ENCODE results near the gene GIMAP2. TPM values are rescaled to one million over a fixed set of nuclear protein-coding genes. Genes with fewer than 3 reads are reported as not detected.
A peak's percentile ranks its signal among the peaks of the same experiment; 100 is the strongest.

Gene GIMAP2
- total RNA-seq (ENCODE audit: low replicate concordance), result not detected in 2 replicates

DNA sequence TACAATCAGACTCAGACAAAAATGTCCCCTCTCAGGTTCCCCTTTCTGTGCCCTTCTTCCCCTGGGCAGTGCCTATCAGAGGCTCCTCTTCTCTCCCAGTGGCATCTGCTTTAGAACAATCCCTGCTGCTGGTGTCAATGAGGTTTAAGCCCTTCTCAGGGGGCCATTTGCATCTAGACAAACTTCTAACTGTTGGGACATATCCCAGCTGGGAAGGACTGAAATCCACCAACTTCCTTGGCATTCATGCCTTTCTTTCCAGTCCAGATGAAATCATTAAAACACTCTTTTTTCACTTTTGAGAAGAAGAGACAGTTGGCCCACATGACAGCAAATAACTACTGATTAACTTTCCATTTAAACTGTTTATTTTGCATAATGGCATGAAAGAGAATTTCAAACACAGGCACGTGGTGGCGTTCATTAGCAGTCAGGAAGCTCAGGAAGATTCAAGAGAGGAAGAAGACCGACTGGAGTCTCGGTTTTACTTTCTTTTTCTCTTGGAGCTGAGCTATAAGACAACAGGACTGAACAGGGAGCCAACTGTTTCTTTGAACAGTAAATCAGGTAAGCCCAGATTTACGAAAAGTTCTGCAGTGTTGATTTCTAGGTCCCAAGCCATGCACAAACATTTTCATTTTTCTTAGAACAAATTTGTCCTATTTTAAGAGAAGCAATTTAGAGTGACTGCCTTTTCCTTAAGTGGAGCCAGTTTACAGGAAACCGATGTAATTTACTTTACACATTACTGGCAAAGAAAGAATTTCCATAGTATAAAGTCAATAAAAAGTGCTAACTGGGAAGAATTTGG, at the start of gene GIMAP2:
Gene GIMAP2, plus strand, starts transcription at position 488 of the 811 bp plus-strand sequence. CDS start 1,354 bp downstream, outside the sequence.
- no peak for DNase-seq (ENCODE audit: low spot score)
- H3K36me3 ChIP-seq, result no peaks in the 10 kb centered on the region
- peak within 1 kb of the TSS; percentile 92 for H2AFZ ChIP-seq (replicated peaks)
- H3K9me3 ChIP-seq (ENCODE audit: low read depth), result no peaks in the 10 kb centered on the region
- peaks cover 9% of the 10 kb centered on the region for H3K4me1 ChIP-seq
- H3K4me3 Mint-ChIP-seq, result no peak within 1 kb of the TSS
- no peaks in the 10 kb centered on the region for H3K4me1 Mint-ChIP-seq
- H3K9me3 Mint-ChIP-seq, result no peaks in the 10 kb centered on the region
- H3K79me2 ChIP-seq (ENCODE audit: low read depth), result no peaks in the 10 kb centered on the region
- H3K4me3 ChIP-seq, result no peak within 1 kb of the TSS
- no peaks in the 10 kb centered on the region for H3F3A ChIP-seq (ENCODE audit: low read depth)
- TF ChIP-seq EZH2phosphoT487 (IDR thresholded peaks at IDR 0.05) (no peak), EZH2 (IDR thresholded peaks at IDR 0.05) (no peak)
- TF ChIP-seq, protein P1, sequence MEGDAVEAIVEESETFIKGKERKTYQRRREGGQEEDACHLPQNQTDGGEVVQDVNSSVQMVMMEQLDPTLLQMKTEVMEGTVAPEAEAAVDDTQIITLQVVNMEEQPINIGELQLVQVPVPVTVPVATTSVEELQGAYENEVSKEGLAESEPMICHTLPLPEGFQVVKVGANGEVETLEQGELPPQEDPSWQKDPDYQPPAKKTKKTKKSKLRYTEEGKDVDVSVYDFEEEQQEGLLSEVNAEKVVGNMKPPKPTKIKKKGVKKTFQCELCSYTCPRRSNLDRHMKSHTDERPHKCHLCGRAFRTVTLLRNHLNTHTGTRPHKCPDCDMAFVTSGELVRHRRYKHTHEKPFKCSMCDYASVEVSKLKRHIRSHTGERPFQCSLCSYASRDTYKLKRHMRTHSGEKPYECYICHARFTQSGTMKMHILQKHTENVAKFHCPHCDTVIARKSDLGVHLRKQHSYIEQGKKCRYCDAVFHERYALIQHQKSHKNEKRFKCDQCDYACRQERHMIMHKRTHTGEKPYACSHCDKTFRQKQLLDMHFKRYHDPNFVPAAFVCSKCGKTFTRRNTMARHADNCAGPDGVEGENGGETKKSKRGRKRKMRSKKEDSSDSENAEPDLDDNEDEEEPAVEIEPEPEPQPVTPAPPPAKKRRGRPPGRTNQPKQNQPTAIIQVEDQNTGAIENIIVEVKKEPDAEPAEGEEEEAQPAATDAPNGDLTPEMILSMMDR (IDR thresholded peaks at IDR 0.05), result no peak
- no peak within 1 kb of the TSS for H3K9ac ChIP-seq
- H3K4me2 ChIP-seq, result peak within 1 kb of the TSS; percentile 45
- no peaks in the 10 kb centered on the region for H4K20me1 ChIP-seq (ENCODE audit: low read depth)
- no peak within 1 kb of the TSS for H3K27ac Mint-ChIP-seq
- peaks cover 4% of the 10 kb centered on the region for H3K27me3 ChIP-seq
- H3K27ac ChIP-seq, result no peak within 1 kb of the TSS
- no peaks in the 10 kb centered on the region for H3K36me3 Mint-ChIP-seq
- peaks cover 2% of the 10 kb centered on the region for H3K27me3 Mint-ChIP-seq (ENCODE audit: insufficient read depth, low read depth)

GRCh38 chr7:150641854-150642253, 43.7 kb upstream of the GIMAP2 start:
- no peak overlapping the region for H3K4me3 Mint-ChIP-seq
- H3K36me3 Mint-ChIP-seq, result no peaks in the 10 kb centered on the region
- Histone ChIP-seq H3K4me3 (no peak overlapping the region), H3K9me3 (ENCODE audit: low read depth) (no peaks in the 10 kb centered on the region), H3K79me2 (ENCODE audit: low read depth) (no peaks in the 10 kb centered on the region), H3K4me1 (no peaks in the 10 kb centered on the region), H4K20me1 (ENCODE audit: low read depth) (no peaks in the 10 kb centered on the region), H3K27ac (no peak overlapping the region), H3K36me3 (no peaks in the 10 kb centered on the region), H3K27me3 (no peaks in the 10 kb centered on the region), H3K9ac (no peak overlapping the region), H2AFZ (replicated peaks) (no peak overlapping the region), H3F3A (ENCODE audit: low read depth) (no peaks in the 10 kb centered on the region), H3K4me2 (no peak overlapping the region)
- peaks cover 2% of the 10 kb centered on the region for H3K27me3 Mint-ChIP-seq (ENCODE audit: insufficient read depth, low read depth)
- H3K4me1 Mint-ChIP-seq, result no peaks in the 10 kb centered on the region
- no peak for TF ChIP-seq EZH2 (IDR thresholded peaks at IDR 0.05)
- no peak for TF ChIP-seq EZH2phosphoT487 (IDR thresholded peaks at IDR 0.05)
- TF ChIP-seq, protein P1 (IDR thresholded peaks at IDR 0.05), result no peak
- H3K9me3 Mint-ChIP-seq, result peaks cover 15% of the 10 kb centered on the region
- no peak overlapping the region for H3K27ac Mint-ChIP-seq
- no peak for DNase-seq (ENCODE audit: low spot score)

DNA sequence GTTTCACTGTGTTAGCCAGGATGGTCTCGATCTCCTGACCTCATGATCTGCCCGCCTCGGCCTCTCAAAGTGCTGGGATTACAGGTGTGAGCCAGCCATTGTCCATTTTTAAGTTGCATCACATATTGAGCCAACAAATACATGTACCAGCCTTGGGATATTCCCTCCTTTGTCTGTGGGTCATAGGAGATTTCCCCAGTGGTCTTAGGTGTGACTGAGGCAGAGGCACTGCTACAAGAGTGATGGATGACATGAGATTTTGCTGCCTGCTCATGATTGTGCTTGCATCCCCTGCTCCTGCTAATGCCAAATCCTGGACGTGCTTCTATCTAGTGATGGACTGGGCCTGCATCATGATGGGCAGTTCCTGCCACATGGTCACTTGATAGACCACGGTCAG, 42.6 kb upstream of the GIMAP2 start:
- Histone ChIP-seq H3K36me3 (no peaks in the 10 kb centered on the region), H3K4me3 (no peak overlapping the region), H3F3A (ENCODE audit: low read depth) (no peaks in the 10 kb centered on the region), H4K20me1 (ENCODE audit: low read depth) (no peaks in the 10 kb centered on the region), H3K27ac (no peak overlapping the region), H3K9me3 (ENCODE audit: low read depth) (no peaks in the 10 kb centered on the region), H3K4me2 (no peak overlapping the region), H3K27me3 (no peaks in the 10 kb centered on the region), H3K79me2 (ENCODE audit: low read depth) (no peaks in the 10 kb centered on the region), H2AFZ (replicated peaks) (no peak overlapping the region), H3K9ac (no peak overlapping the region), H3K4me1 (no peaks in the 10 kb centered on the region)
- no peak for TF ChIP-seq EZH2phosphoT487 (IDR thresholded peaks at IDR 0.05)
- TF ChIP-seq, protein P1 (IDR thresholded peaks at IDR 0.05), result no peak
- H3K4me1 Mint-ChIP-seq, result no peaks in the 10 kb centered on the region
- H3K36me3 Mint-ChIP-seq, result no peaks in the 10 kb centered on the region
- H3K4me3 Mint-ChIP-seq, result no peak overlapping the region
- H3K27me3 Mint-ChIP-seq (ENCODE audit: insufficient read depth, low read depth), result no peaks in the 10 kb centered on the region
- H3K27ac Mint-ChIP-seq, result no peak overlapping the region
- DNase-seq (ENCODE audit: low spot score), result no peak
- peaks cover 11% of the 10 kb centered on the region for H3K9me3 Mint-ChIP-seq
